IMR-90 (cell line): ENCODE results near the gene ARHGAP32. TPM values are rescaled to one million over a fixed set of nuclear protein-coding genes. Genes with fewer than 3 reads are reported as not detected.

ENCODE experiments used
- ATAC-seq: fragments of 200-7000 bp; cut with Tn5 transposase; 2 replicates; pipeline ENCODE4 v1.9.1; 2020; ENCODE audit warnings: low read depth, mild to moderate bottlenecking, moderate library complexity
- BruUV-seq: library from RNA; stranded (reverse); fragments of 400-500 nt; replicated peaks from 2 replicates; lab custom pipeline; 2021; lab: Mats Ljungman, UMichigan
- CTCF ChIA-PET: fragments of 300-600 bp; formaldehyde crosslinking; extraction: SDS; loops from one replicate; lab custom pipeline; 2021; ENCODE audit warnings: antibody characterized with exemption; lab: Yijun Ruan, JAX
- POLR2A ChIA-PET: fragments of 300-600 bp; sonication (Branson Sonifier 250); formaldehyde crosslinking; loops from one replicate; lab custom pipeline; 2022; ENCODE audit warnings: antibody characterized with exemption; ENCODE audit not compliant: unreplicated experiment; lab: Charles Lee
- DNase-seq: peaks from one replicate; pipeline ENCODE4 v3.0.0; 2013
- H2AFZ ChIP-seq: replicated peaks from 2 replicates; pipeline ENCODE3; 2013; ENCODE audit warnings: low read length, mild to moderate bottlenecking; ENCODE audit not compliant: poor library complexity
- H2AK5ac ChIP-seq: 2 replicates; pipeline ENCODE4 v1.6.1; 2013; ENCODE audit warnings: low read depth, low read length, inconsistent platforms
- H2AK9ac ChIP-seq: replicated peaks from 2 replicates; pipeline ENCODE3; 2013; ENCODE audit warnings: mild to moderate bottlenecking, low read depth, low read length, moderate library complexity; ENCODE audit not compliant: poor library complexity
- H2BK120ac ChIP-seq: 2 replicates; pipeline ENCODE4 v1.6.1; 2013; ENCODE audit warnings: low read depth, low read length, inconsistent platforms
- H2BK15ac ChIP-seq: 3 replicates; pipeline ENCODE4 v1.6.1; 2013; ENCODE audit warnings: low read depth, low read length, inconsistent platforms
- H2BK20ac ChIP-seq: 2 replicates; pipeline ENCODE4 v1.6.1; 2013; ENCODE audit warnings: low read depth, mild to moderate bottlenecking, inconsistent platforms, low read length, moderate library complexity
- H2BK5ac ChIP-seq: 2 replicates; pipeline ENCODE4 v1.6.1; 2013; ENCODE audit warnings: mild to moderate bottlenecking, low read depth, low read length, inconsistent platforms; ENCODE audit not compliant: poor library complexity, severe bottlenecking
- H3K14ac ChIP-seq: replicated peaks from 2 replicates; pipeline ENCODE4 v1.6.1; 2013; ENCODE audit warnings: low read depth, low read length, inconsistent platforms
- H3K18ac ChIP-seq: 2 replicates; pipeline ENCODE4 v1.6.1; 2013; ENCODE audit warnings: low read depth, low read length, control low read depth
- H3K23ac ChIP-seq: 2 replicates; pipeline ENCODE4 v1.6.1; 2013; ENCODE audit warnings: low read depth, low read length, inconsistent platforms
- H3K27ac ChIP-seq: 2 replicates; pipeline ENCODE4 v1.5.1; 2013; ENCODE audit warnings: mild to moderate bottlenecking, control low read depth, low read length; ENCODE audit not compliant: insufficient read depth
- H3K27me3 ChIP-seq: 2 replicates; pipeline ENCODE4 v1.6.1; 2013; ENCODE audit warnings: low read length; ENCODE audit not compliant: control insufficient read depth, insufficient read depth
- H3K36me3 ChIP-seq: 2 replicates; pipeline ENCODE4 v1.6.1; 2013; ENCODE audit warnings: low read length, mixed read lengths; ENCODE audit not compliant: control insufficient read depth, insufficient read depth
- H3K4ac ChIP-seq: 2 replicates; pipeline ENCODE4 v1.6.1; 2013; ENCODE audit warnings: low read depth, low read length, inconsistent platforms
- H3K4me1 ChIP-seq: 2 replicates; pipeline ENCODE4 v1.6.1; 2013; ENCODE audit warnings: low read length, mixed read lengths; ENCODE audit not compliant: control insufficient read depth, insufficient read depth
- H3K4me2 ChIP-seq: 2 replicates; pipeline ENCODE4 v1.6.1; 2013; ENCODE audit warnings: low read depth, mild to moderate bottlenecking, control low read depth, low read length, moderate library complexity
- H3K4me3 ChIP-seq: 2 replicates; pipeline ENCODE4 v1.5.1; 2013; ENCODE audit warnings: low read depth, mild to moderate bottlenecking, control low read depth, low read length, moderate library complexity; ENCODE audit not compliant: insufficient read depth
- H3K56ac ChIP-seq: 2 replicates; pipeline ENCODE4 v1.6.1; 2013; ENCODE audit warnings: low read length, inconsistent platforms; ENCODE audit not compliant: insufficient read depth; ENCODE audit errors: extremely low read depth
- H3K79me1 ChIP-seq, 2 experiments: 2 replicates each; pipeline ENCODE4 v1.6.1; 2013; ENCODE audit warnings: low read length in 2 of 2, inconsistent platforms in 1 of 2, low read depth in 1 of 2
- H3K9ac ChIP-seq: 2 replicates; pipeline ENCODE4 v1.6.1; 2013; ENCODE audit warnings: low read depth, low read length, control low read depth
- H3K9me1 ChIP-seq: 2 replicates; pipeline ENCODE4 v1.6.1; 2013; ENCODE audit warnings: low read length, inconsistent platforms; ENCODE audit not compliant: insufficient read depth
- H3K9me3 ChIP-seq: 2 replicates; pipeline ENCODE4 v1.6.1; 2013; ENCODE audit warnings: low read length; ENCODE audit not compliant: control insufficient read depth, insufficient read depth
- H4K20me1 ChIP-seq: 2 replicates; pipeline ENCODE4 v1.6.1; 2013; ENCODE audit warnings: low read length, inconsistent platforms; ENCODE audit not compliant: insufficient read depth
- H4K5ac ChIP-seq: 2 replicates; pipeline ENCODE4 v1.6.1; 2013; ENCODE audit warnings: mild to moderate bottlenecking, low read depth, low read length, control low read depth
- H4K8ac ChIP-seq, 2 experiments: 2 replicates each; pipeline ENCODE4 v1.6.1; 2013; ENCODE audit warnings: low read depth in 2 of 2, low read length in 2 of 2, control low read depth in 1 of 2, inconsistent platforms in 1 of 2
- H4K91ac ChIP-seq: 2 replicates; pipeline ENCODE4 v1.6.1; 2013; ENCODE audit warnings: low read depth, low read length, inconsistent platforms; ENCODE audit not compliant: insufficient read depth
- BHLHE40 ChIP-seq: fragments of 150-350 bp; IDR thresholded peaks from 2 replicates; pipeline ENCODE4 v1.6.1; 2016; ENCODE audit warnings: mild to moderate bottlenecking, low read depth, low read length
- FOS ChIP-seq: fragments of 150-350 bp; IDR thresholded peaks from 2 replicates; pipeline ENCODE4 v1.6.1; 2016; ENCODE audit warnings: low read depth, low read length
- MAFK ChIP-seq: IDR thresholded peaks from 2 replicates; pipeline ENCODE4 v1.6.1; 2012; ENCODE audit warnings: low read depth, low read length, improper control_type of control experiment
- MXI1 ChIP-seq: IDR thresholded peaks from 2 replicates; pipeline ENCODE4 v1.6.1; 2012; ENCODE audit warnings: low read depth, mild to moderate bottlenecking, low read length, moderate library complexity, borderline replicate concordance
- RAD21 ChIP-seq: IDR thresholded peaks from 2 replicates; pipeline ENCODE4 v1.6.1; 2012; ENCODE audit warnings: low read length, improper control_type of control experiment
- SMC3 ChIP-seq: fragments of 150-350 bp; IDR thresholded peaks from 2 replicates; pipeline ENCODE4 v1.6.1; 2016; ENCODE audit warnings: low read depth, mild to moderate bottlenecking, antibody characterized with exemption, low read length, moderate library complexity
- WGBS, 2 experiments: methylation state at CpG; one replicate each; pipeline versions ENCODE4 v1.1.5 to v1.1.7; 2013; ENCODE audit warnings: missing lambda C conversion rate in 2 of 2; ENCODE audit not compliant: insufficient read length in 1 of 2; ENCODE audit errors: extremely low coverage in 2 of 2; 5-methylcytosine and 5-hydroxymethylcytosine counted together
- dilution Hi-C: fragments of 300-500 bp; cut with HindIII; formaldehyde crosslinking; loops from one replicate; pipeline ENCODE4 v1.14.3; 2018; ENCODE audit warnings: low sequenced_read_pairs; ENCODE audit not compliant: unreplicated experiment
- in situ Hi-C: fragments of 300-500 bp; cut with MboI; formaldehyde crosslinking; loops from 3 replicates; pipeline ENCODE4 v1.14.3; 2019; ENCODE audit warnings: low sequenced_read_pairs, inconsistent platforms, mixed read lengths
- intact Hi-C: fragments of 100-400 bp; cut with micrococcal nuclease; formaldehyde crosslinking; loops from 2 replicates; pipeline ENCODE4 v1.10.0; 2022
- polyA plus RNA-seq, 3 experiments: library from polyadenylated mRNA; depleted of rRNA; stranded (reverse); fragments of >200 nt; gene quantifications; 2 replicates each; pipeline ENCODE4 v1.2.3, GENCODE V29; 2012; ENCODE audit warnings: low replicate concordance in 1 of 3
- total RNA-seq: library from RNA; depleted of rRNA; stranded (reverse); fragments of >200 nt; gene quantifications from 2 replicates; pipeline ENCODE4 v1.2.3, GENCODE V29; 2012
- TF ChIP-seq, protein P1 (sequence below): fragments of 150-350 bp; IDR thresholded peaks from 2 replicates; pipeline ENCODE4 v1.6.1; 2016; ENCODE audit warnings: low read depth, mild to moderate bottlenecking, low read length, moderate library complexity, borderline replicate concordance
- TF ChIP-seq, protein P2 (sequence below): fragments of 150-350 bp; IDR thresholded peaks from 2 replicates; pipeline ENCODE4 v1.6.1; 2017; ENCODE audit warnings: mild to moderate bottlenecking, antibody characterized with exemption, low read length, low read depth
- TF ChIP-seq, protein P3 (sequence below): conservative IDR thresholded peaks from 2 replicates; pipeline ENCODE4 v1.5.1; 2012; ENCODE audit warnings: mild to moderate bottlenecking, low read depth, low read length, improper control_type of control experiment

Gene ARHGAP32
- total and polyA plus RNA-seq, 2 of the 4 experiments (the other 2 are of a cell fraction): 4.1 to 8.4 TPM

DNA sequence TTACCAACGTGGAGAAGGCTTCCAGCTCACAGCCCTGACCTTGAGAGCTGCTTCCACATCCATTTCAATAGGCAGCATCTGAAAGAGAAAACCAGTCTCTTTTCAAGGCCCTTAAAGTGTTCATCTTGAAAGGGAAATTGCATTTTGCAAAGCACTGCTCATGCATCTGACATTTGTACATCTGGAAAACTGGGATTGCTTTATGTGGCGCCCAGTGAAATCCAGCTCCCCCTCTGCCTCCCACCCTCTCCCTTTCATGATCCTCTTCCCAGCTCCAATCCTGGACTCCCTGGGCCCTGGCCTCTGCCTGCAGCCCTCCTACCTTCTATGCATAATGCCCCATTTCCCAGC lies 266.9 kb downstream of the ARHGAP32 start:
- no peaks in the 10 kb centered on the region for H3K9me1 ChIP-seq
- no peak overlapping the region for H2AFZ ChIP-seq
- H4K5ac ChIP-seq: no peak overlapping the region
- BruUV-seq: no TSS peak
- H3K14ac ChIP-seq: no peak overlapping the region
- no peak overlapping the region for H4K91ac ChIP-seq
- H4K20me1 ChIP-seq: no peaks in the 10 kb centered on the region
- no peak overlapping the region for H2BK5ac ChIP-seq
- no peak for DNase-seq
- no peaks in the 10 kb centered on the region for H3K79me1 ChIP-seq
- H3K4me1 ChIP-seq: peaks cover 3% of the 10 kb centered on the region; the same call in 1 of the 2 replicates
- H3K4me2 ChIP-seq: no peak overlapping the region
- no peak overlapping the region for H3K4ac ChIP-seq
- no peak overlapping the region for H2AK5ac ChIP-seq
- in situ Hi-C loops: no loop called here
- no peak overlapping the region for H2BK15ac ChIP-seq
- H2BK120ac ChIP-seq: no peak overlapping the region
- no peak overlapping the region for H3K18ac ChIP-seq
- H3K9me3 ChIP-seq: no peaks in the 10 kb centered on the region
- TF ChIP-seq, protein P1, sequence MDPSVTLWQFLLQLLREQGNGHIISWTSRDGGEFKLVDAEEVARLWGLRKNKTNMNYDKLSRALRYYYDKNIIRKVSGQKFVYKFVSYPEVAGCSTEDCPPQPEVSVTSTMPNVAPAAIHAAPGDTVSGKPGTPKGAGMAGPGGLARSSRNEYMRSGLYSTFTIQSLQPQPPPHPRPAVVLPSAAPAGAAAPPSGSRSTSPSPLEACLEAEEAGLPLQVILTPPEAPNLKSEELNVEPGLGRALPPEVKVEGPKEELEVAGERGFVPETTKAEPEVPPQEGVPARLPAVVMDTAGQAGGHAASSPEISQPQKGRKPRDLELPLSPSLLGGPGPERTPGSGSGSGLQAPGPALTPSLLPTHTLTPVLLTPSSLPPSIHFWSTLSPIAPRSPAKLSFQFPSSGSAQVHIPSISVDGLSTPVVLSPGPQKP: no peak
- no peak for TF ChIP-seq RAD21
- TF ChIP-seq, protein P2, sequence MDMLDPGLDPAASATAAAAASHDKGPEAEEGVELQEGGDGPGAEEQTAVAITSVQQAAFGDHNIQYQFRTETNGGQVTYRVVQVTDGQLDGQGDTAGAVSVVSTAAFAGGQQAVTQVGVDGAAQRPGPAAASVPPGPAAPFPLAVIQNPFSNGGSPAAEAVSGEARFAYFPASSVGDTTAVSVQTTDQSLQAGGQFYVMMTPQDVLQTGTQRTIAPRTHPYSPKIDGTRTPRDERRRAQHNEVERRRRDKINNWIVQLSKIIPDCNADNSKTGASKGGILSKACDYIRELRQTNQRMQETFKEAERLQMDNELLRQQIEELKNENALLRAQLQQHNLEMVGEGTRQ: no peak
- no peak for TF ChIP-seq SMC3
- no peak for TF ChIP-seq BHLHE40
- TF ChIP-seq, protein P3, sequence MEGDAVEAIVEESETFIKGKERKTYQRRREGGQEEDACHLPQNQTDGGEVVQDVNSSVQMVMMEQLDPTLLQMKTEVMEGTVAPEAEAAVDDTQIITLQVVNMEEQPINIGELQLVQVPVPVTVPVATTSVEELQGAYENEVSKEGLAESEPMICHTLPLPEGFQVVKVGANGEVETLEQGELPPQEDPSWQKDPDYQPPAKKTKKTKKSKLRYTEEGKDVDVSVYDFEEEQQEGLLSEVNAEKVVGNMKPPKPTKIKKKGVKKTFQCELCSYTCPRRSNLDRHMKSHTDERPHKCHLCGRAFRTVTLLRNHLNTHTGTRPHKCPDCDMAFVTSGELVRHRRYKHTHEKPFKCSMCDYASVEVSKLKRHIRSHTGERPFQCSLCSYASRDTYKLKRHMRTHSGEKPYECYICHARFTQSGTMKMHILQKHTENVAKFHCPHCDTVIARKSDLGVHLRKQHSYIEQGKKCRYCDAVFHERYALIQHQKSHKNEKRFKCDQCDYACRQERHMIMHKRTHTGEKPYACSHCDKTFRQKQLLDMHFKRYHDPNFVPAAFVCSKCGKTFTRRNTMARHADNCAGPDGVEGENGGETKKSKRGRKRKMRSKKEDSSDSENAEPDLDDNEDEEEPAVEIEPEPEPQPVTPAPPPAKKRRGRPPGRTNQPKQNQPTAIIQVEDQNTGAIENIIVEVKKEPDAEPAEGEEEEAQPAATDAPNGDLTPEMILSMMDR: no peak
- TF ChIP-seq MAFK: no peak
- TF ChIP-seq MXI1: no peak
- TF ChIP-seq FOS: no peak
- no peak overlapping the region for H2AK9ac ChIP-seq
- H4K8ac ChIP-seq: no peak overlapping the region
- dilution Hi-C loops: no loop called here
- no peak overlapping the region for H3K27ac ChIP-seq
- H3K56ac ChIP-seq: no peak overlapping the region
- no peak overlapping the region for H3K4me3 ChIP-seq
- POLR2A ChIA-PET: no interaction called here
- ATAC-seq: no peak
- H3K27me3 ChIP-seq: peaks cover 29% of the 10 kb centered on the region
- CTCF ChIA-PET: interaction anchor here (1.1 kb wide), 1 partner anchor 41 kb away, joined by 3 read pairs; no protein-coding TSS in a partner anchor
- intact Hi-C loops: no loop called here
- no peak overlapping the region for H3K9ac ChIP-seq
- no peaks in the 10 kb centered on the region for H3K36me3 ChIP-seq
- no peak overlapping the region for H2BK20ac ChIP-seq
- WGBS, 2 experiments: 78% methylated on average over 1 of the region's 2 CpGs; no CpG with 5 or more reads in 1 of the 2 experiments
- H3K23ac ChIP-seq: no peak overlapping the region
